Esophagus squamous epithelium (tissue), 4 donors: ENCODE data around the gene GIMAP5.

Experiments used
- CTCF ChIP-seq, 6 experiments: fragments of 450-650 bp in 4 of 6; fragments of 200-600 bp in 2 of 6; sonication (generic) in 2 of 6; IDR thresholded peaks; one replicate each; pipeline ENCODE4 v1.5.1; 2016 to 2019; ENCODE audit warnings: antibody characterized with exemption in 6 of 6, mild to moderate bottlenecking in 4 of 6, moderate library complexity in 4 of 6
- POLR2A ChIP-seq, 4 donors: fragments of 450-650 bp; IDR thresholded peaks; one replicate each; pipeline ENCODE4 v1.6.1; 2017; ENCODE audit warnings: antibody characterized with exemption in 4 of 4, mild to moderate bottlenecking in 4 of 4, moderate library complexity in 3 of 4

- TF ChIP-seq CTCF (IDR thresholded peaks at IDR 0.05) (no peak), POLR2A (IDR thresholded peaks at IDR 0.05) (peak in 2 of 4 donors; percentile 21 to 58)
Observed at GRCh38 chr7:150737265-150738055, at the start of gene GIMAP5.
